Transverse colon (tissue), 4 donors: ENCODE measurements around the gene MSRB2. TPM values are rescaled to one million over a fixed set of nuclear protein-coding genes. Genes with fewer than 3 reads are reported as not detected.
A peak's percentile ranks its signal among the peaks of the same experiment; 100 is the strongest.

Source experiments
- DNase-seq: peaks from one replicate; pipeline ENCODE4 v3.0.0-alpha.2; 2019
- H3K27ac ChIP-seq, 4 donors: fragments of 200-600 bp; sonication (generic); 2 replicates each; pipeline ENCODE4 v1.5.1; 2016 to 2018; ENCODE audit warnings: inconsistent platforms in 4 of 4
- H3K27me3 ChIP-seq: fragments of 200-600 bp; sonication (generic); 2 replicates; pipeline ENCODE4 v1.5.1; 2017; ENCODE audit warnings: inconsistent platforms
- H3K36me3 ChIP-seq, 4 donors: fragments of 200-600 bp; sonication (generic); 2 replicates each; pipeline ENCODE4 v1.5.1; 2017 to 2019; ENCODE audit warnings: inconsistent platforms in 4 of 4
- H3K4me1 ChIP-seq, 4 donors: fragments of 200-600 bp; sonication (generic); 2 replicates each; pipeline ENCODE4 v1.5.1; 2017 to 2020; ENCODE audit warnings: inconsistent platforms in 4 of 4
- H3K4me3 ChIP-seq, 4 donors: fragments of 200-600 bp; sonication (generic); 1 replicate in 1 of 4; 2 replicates in 3 of 4; pipeline versions ENCODE4 v1.5.1 to v1.6.1; 2017 to 2019; ENCODE audit warnings: inconsistent platforms in 4 of 4
- H3K9me3 ChIP-seq, 2 donors: fragments of 200-600 bp; sonication (generic); 2 replicates each; pipeline ENCODE4 v1.5.1; 2017 to 2019; ENCODE audit warnings: inconsistent platforms in 2 of 2
- EP300 ChIP-seq: sonication (generic); formaldehyde crosslinking; IDR thresholded peaks from one replicate; pipeline ENCODE4 v1.6.1; 2017; ENCODE audit warnings: antibody characterized with exemption, low read depth
- POLR2A ChIP-seq: fragments of 450-650 bp; IDR thresholded peaks from one replicate; pipeline ENCODE4 v1.6.1; 2016; ENCODE audit warnings: antibody characterized with exemption, mild to moderate bottlenecking, moderate library complexity
- POLR2AphosphoS5 ChIP-seq, 3 donors: sonication (generic); formaldehyde crosslinking; IDR thresholded peaks; one replicate each; pipeline ENCODE4 v1.6.1; 2016; ENCODE audit warnings: antibody characterized with exemption in 3 of 3
- WGBS, 2 donors: methylation state at CpG; one replicate each; pipeline ENCODE4 v1.1.5; 2018; ENCODE audit warnings: low coverage in 1 of 2; 5-methylcytosine and 5-hydroxymethylcytosine counted together
- in situ Hi-C, 4 donors: fragments of 200-750 bp; cut with MboI; loops; one replicate each; pipeline versions ENCODE4 v1.15.0 to v1.15.1; 2017; ENCODE audit warnings: low sequenced_read_pairs in 3 of 4, low pct_ligation_motif_present in 1 of 4, low pct_unique_long_range_greater_than_20kb in 1 of 4
- intact Hi-C: fragments of 100-400 bp; cut with DNase I; formaldehyde crosslinking; loops from one replicate; pipeline ENCODE4 v1.15.1; 2023; ENCODE audit warnings: low total_unique reads
- total RNA-seq, 4 donors: library from RNA; depleted of rRNA; stranded (reverse); fragments of >200 nt; gene quantifications; one replicate each; pipeline ENCODE4 v1.1.0, GENCODE V29; 2016
- TF ChIP-seq, protein P1 (sequence below), 5 experiments: fragments of 200-600 bp in 3 of 5; fragments of 450-650 bp in 2 of 5; sonication (generic) in 3 of 5; IDR thresholded peaks; 1 replicate in 2 of 5; 2 replicates in 3 of 5; pipeline ENCODE4 v1.5.1; 2016 to 2017; ENCODE audit warnings: antibody characterized with exemption in 5 of 5, inconsistent platforms in 3 of 5, mild to moderate bottlenecking in 2 of 5, moderate library complexity in 1 of 5

The MSRB2 gene
- total RNA-seq, 4 donors from 2014 or later = 7.5 to 29.1 (median 19.2) TPM

DNA sequence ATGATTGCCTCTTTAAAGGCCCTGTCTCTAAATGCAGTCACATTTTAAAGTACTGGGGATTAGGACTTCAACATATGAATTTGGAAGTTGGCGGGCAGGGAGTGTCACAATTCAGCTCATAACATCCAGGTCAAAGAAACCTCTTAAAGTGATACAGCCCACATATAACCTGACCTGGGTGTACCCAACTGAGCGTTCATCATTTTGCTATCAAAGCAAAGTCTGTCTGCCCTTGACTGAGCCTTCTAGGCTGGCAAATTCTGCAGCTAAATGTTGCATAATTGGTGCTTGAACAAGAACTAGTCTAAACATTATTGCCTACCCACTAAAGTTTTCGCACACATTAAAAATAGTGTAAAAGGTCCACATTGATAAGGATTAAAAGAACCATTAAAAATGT, 3.7 kb downstream of the MSRB2 start:
- Histone ChIP-seq H3K9me3 (no peaks in the 10 kb centered on the region), H3K27me3 (no peaks in the 10 kb centered on the region), H3K4me3 (no peak overlapping the region), H3K4me1 (peaks cover 0 to 40% (median 17%) of the 10 kb centered on the region in 4 donors), H3K36me3 (peaks cover 0 to 1% (median 0%) of the 10 kb centered on the region in 4 donors), H3K27ac (peak overlapping the region in 2 of 4 donors; percentile 52 to 69)
- no peak for DNase-seq
- TF ChIP-seq POLR2AphosphoS5 (IDR thresholded peaks at IDR 0.05) (no peak), POLR2A (no peak), EP300 (no peak)
- TF ChIP-seq, protein P1, sequence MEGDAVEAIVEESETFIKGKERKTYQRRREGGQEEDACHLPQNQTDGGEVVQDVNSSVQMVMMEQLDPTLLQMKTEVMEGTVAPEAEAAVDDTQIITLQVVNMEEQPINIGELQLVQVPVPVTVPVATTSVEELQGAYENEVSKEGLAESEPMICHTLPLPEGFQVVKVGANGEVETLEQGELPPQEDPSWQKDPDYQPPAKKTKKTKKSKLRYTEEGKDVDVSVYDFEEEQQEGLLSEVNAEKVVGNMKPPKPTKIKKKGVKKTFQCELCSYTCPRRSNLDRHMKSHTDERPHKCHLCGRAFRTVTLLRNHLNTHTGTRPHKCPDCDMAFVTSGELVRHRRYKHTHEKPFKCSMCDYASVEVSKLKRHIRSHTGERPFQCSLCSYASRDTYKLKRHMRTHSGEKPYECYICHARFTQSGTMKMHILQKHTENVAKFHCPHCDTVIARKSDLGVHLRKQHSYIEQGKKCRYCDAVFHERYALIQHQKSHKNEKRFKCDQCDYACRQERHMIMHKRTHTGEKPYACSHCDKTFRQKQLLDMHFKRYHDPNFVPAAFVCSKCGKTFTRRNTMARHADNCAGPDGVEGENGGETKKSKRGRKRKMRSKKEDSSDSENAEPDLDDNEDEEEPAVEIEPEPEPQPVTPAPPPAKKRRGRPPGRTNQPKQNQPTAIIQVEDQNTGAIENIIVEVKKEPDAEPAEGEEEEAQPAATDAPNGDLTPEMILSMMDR (IDR thresholded peaks at IDR 0.05) = no peak
- in situ Hi-C loops = no loop called here
- WGBS, 2 donors = 80 to 85% methylated on average over 1 to 3 of the region's 3 CpGs
- intact Hi-C loops = loop anchor here (10.0 kb wide), 1 partner anchor 664 kb away; no protein-coding TSS in a partner anchor

- 50 to 72% methylated on average over 2 of the region's 2 CpGs for WGBS, 2 donors
- Histone ChIP-seq H3K4me3 (no peak overlapping the region), H3K9me3 (no peaks in the 10 kb centered on the region), H3K4me1 (peaks cover 0 to 40% (median 17%) of the 10 kb centered on the region in 4 donors), H3K27me3 (no peaks in the 10 kb centered on the region), H3K27ac (peak overlapping the region; percentile 52 to 69 (median 59)), H3K36me3 (peaks cover 0 to 9% (median 0%) of the 10 kb centered on the region in 4 donors)
- no peak for DNase-seq
- TF ChIP-seq POLR2A (no peak), EP300 (no peak), POLR2AphosphoS5 (IDR thresholded peaks at IDR 0.05) (peak in 1 of 3 donors; percentile 47)
- TF ChIP-seq, protein P1 (IDR thresholded peaks at IDR 0.05) = no peak
- intact Hi-C loops = loop anchor here (10.0 kb wide), 1 partner anchor 665 kb away; no protein-coding TSS in a partner anchor
- in situ Hi-C loops = no loop called here
These were observed 4.4 kb downstream of the MSRB2 start for GRCh38 chr10:23099816-23100215.

DNA sequence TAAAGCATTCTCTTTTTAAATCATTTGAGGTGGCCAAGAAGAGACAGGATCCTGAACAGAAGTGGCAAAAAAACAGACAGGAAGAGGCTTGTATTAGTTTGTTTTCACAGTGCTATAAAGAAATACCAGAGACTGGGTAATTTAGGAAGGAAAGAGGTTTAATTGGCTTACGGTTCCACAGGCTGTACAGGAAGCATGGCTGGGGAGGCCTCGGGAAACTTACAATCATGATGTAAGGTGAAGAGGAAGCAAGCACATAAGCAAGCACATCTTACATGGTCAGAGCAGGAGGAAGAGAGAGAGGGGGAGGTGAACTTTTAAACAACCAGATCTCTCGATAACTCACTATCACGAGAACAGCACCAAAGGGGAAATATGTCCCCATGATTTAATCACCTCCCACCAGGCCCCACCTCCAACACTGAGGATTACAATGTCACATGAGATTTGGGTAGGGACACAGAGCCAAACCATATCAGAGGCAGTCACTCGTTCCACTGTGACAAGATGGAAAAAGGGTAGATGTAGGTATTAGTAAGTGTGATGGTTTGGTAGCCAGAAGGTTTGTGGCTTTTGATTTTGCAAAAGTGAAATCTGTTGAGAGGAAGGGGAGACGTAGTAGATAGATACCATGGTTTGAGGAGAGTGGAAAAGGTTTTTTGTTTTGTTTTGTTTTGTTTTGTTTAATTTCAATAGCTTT, 5.1 kb downstream of the MSRB2 start:
- Histone ChIP-seq H3K4me1 (peaks cover 0 to 40% (median 17%) of the 10 kb centered on the region in 4 donors), H3K36me3 (peaks cover 0 to 13% (median 0%) of the 10 kb centered on the region in 4 donors), H3K4me3 (no peak overlapping the region), H3K27me3 (no peaks in the 10 kb centered on the region), H3K9me3 (no peaks in the 10 kb centered on the region), H3K27ac (peak overlapping the region; percentile 52 to 69 (median 59))
- WGBS, 2 donors = 62 to 64% methylated on average over 6 of the region's 6 CpGs
- no peak for DNase-seq
- intact Hi-C loops (no loop called here), in situ Hi-C loops (no loop called here)
- TF ChIP-seq, protein P1 (IDR thresholded peaks at IDR 0.05) = no peak
- TF ChIP-seq EP300 = no peak
- no peak for TF ChIP-seq POLR2AphosphoS5 (IDR thresholded peaks at IDR 0.05)
- no peak for TF ChIP-seq POLR2A

DNA sequence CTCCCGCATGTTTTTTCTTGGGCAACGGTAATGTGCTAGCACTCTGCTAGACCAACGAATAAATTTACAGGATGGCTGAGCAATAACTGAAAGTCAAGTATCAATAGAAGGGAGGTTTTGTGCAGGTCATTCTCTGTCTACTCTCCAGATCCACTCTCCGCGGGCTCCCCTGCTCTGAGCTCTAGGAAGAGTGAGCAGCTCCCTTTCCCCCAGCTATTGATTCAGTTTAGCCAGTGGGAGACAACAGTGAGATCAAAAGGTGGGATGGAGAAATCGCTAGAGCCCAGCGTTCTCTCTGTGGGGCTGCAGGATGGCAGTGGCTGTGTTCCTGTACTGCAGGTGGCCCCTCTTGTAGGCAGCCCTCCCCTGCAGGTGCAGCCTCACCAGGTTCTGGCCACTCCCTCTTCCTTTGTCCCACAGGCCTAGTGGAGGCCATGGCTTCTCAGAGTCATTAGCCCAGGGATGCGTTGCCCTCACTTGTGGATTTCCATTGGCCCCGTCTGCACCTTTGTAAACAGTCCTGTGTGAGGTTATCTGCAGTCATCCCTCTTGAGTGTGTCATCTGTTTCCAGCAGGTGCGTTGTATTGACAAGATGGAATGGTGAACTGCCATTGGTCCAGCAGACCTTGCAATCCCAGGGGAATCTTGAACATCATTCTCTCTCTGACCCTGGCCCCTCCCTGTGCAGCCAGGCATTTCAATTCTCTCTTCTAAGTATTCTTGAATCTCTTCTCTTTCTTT, 11.1 kb downstream of the MSRB2 start:
- DNase-seq = no peak
- intact Hi-C loops (no loop called here), in situ Hi-C loops (no loop called here)
- 91 to 95% methylated on average over 6 to 10 of the region's 10 CpGs for WGBS, 2 donors
- Histone ChIP-seq H3K4me1 (no peaks in the 10 kb centered on the region), H3K4me3 (no peak overlapping the region), H3K9me3 (no peaks in the 10 kb centered on the region), H3K36me3 (peaks cover 0 to 35% (median 16%) of the 10 kb centered on the region in 4 donors), H3K27me3 (no peaks in the 10 kb centered on the region), H3K27ac (no peak overlapping the region)
- TF ChIP-seq, protein P1 (IDR thresholded peaks at IDR 0.05) = no peak
- TF ChIP-seq POLR2A (no peak), EP300 (no peak)
